ENCODE measurements around the gene OGFOD3. TPM values are rescaled to one million over a fixed set of nuclear protein-coding genes. Genes with fewer than 3 reads are reported as not detected.

Gene OGFOD3
- total and polyA plus RNA-seq, 2 donors (not counting 1 experiment from before 2014, with no cell fraction given): 22.6 to 30.5 TPM

GRCh38 chr17:82351254-82351712 lies 67.1 kb downstream of the OGFOD3 start:
- Mint-ChIP-seq H3K4me3 (no peak overlapping the region), H3K27me3 (peaks cover 18% of the 10 kb centered on the region), H3K27ac (peak overlapping the region; percentile 50), H3K9me3 (ENCODE audit: insufficient read depth) (no peaks in the 10 kb centered on the region), H3K4me1 (peaks cover 10% of the 10 kb centered on the region)
- DNase-seq: no peak
- Histone ChIP-seq H4K20me1 (ENCODE audit: control insufficient read depth, insufficient read depth, low read length, poor library complexity, severe bottlenecking) (no peaks in the 10 kb centered on the region), H3K27me3 (replicated peaks in 1 of 4; ENCODE audit: control extremely low read depth in 1 of 4, control insufficient read depth in 3 of 4, insufficient read depth in 4 of 4, low read length in 3 of 4) (peaks cover 0 to 26% (median 4%) of the 10 kb centered on the region in 4 experiments), H2AFZ (ENCODE audit: insufficient read depth, low read depth, low read length, poor library complexity, severe bottlenecking) (no peak overlapping the region), H3K4me2 (replicated peaks; ENCODE audit: low read depth, low read length, poor library complexity, severe bottlenecking) (peak overlapping the region; percentile 14), H3K79me2 (ENCODE audit: control insufficient read depth, insufficient read depth, low read length) (no peaks in the 10 kb centered on the region), H3K9ac (ENCODE audit: low read length) (no peak overlapping the region), H3K27ac (ENCODE audit: low read length in 2 of 2) (no peak overlapping the region), H3K4me3 (ENCODE audit: control extremely low read depth in 1 of 5, extremely low read depth in 1 of 5, insufficient read depth in 1 of 5, low read depth in 2 of 5, low read length in 4 of 5) (no peak overlapping the region), H3K9me3 (ENCODE audit: control extremely low read depth in 1 of 3, control insufficient read depth in 2 of 3, insufficient read depth in 1 of 3, low read length in 2 of 3) (no peaks in the 10 kb centered on the region), H3K4me1 (ENCODE audit: control insufficient read depth in 2 of 2, insufficient read depth in 2 of 2, low read length in 2 of 2) (peaks cover 12 to 17% of the 10 kb centered on the region in 2 donors), H3K36me3 (replicated peaks in 1 of 2; ENCODE audit: control extremely low read depth in 1 of 2, control insufficient read depth in 1 of 2, extremely low read depth in 1 of 2, insufficient read depth in 2 of 2, low read length in 1 of 2) (no peaks in the 10 kb centered on the region)
- ChIA-PET CTCF (interaction anchor here (1.0 to 4.9 kb wide), 13 partner anchors 18 to 700 kb away, joined by 3 to 43 read pairs (median 5); partner anchors contain the start of gene SECTM1), POLR2A (no interaction called here)
- TF ChIP-seq EZH2 (IDR thresholded peaks at IDR 0.05; ENCODE audit: borderline replicate concordance, insufficient read depth, low read depth, low read length, poor library complexity, severe bottlenecking) (no peak), CTCF (IDR thresholded peaks at IDR 0.05) (no peak)
- WGBS (ENCODE audit: insufficient coverage): 8% methylated on average over 20 of the region's 21 CpGs
- ATAC-seq (ENCODE audit: low read depth): peak; percentile 13
- intact Hi-C loops (cut with micrococcal nuclease): loop anchor here (1.0 kb wide), 2 partner anchors 143 to 203 kb away; no protein-coding TSS in a partner anchor

DNA sequence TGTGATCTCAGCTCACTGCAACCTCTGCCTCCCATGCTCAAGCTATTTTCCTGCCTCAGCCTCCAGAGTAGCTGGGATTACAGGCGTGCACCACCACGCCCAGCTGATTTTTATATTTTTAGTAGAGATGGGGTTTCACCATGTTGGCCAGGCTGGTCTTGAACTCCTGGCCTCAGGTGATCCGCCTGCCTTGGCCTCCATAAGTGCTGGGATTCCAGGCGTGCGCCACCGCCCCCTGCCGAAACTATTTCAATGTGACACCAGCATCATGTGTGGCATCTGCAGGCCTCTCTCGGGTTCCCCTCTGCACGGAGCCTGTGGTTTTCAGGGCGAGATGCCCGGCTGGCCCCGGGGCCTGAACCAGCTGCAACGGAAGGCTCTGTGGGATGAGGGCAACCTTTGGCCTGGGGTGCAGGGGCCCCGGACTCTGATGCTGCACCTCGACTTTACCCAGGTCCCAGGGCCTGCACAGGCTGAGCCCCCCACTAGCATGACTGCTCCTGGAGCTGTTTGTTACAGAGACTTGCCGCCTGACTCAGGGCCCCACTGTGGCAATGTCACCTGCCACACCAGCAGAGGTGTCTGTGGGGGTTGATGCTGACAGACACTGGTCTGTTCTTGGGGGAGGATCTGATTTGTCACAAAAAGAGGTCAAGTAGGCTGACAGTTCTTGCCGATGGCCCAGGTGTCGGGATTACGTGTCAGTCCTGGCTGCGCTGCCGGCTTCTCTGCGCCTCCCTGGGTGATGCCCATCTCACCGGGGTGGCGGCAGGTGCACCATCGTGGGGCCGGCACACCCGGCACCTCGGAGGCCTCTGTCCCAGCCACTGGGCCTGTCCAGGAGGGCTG lies 68.0 kb downstream of the OGFOD3 start:
- POLR2A ChIA-PET: no interaction called here
- Histone ChIP-seq H2AFZ (ENCODE audit: insufficient read depth, low read depth, low read length, poor library complexity, severe bottlenecking) (no peak overlapping the region), H3K79me2 (ENCODE audit: control insufficient read depth, insufficient read depth, low read length) (no peaks in the 10 kb centered on the region), H3K36me3 (replicated peaks in 1 of 2; ENCODE audit: control extremely low read depth in 1 of 2, control insufficient read depth in 1 of 2, extremely low read depth in 1 of 2, insufficient read depth in 2 of 2, low read length in 1 of 2) (no peaks in the 10 kb centered on the region), H3K9me3 (ENCODE audit: control extremely low read depth in 1 of 3, control insufficient read depth in 2 of 3, insufficient read depth in 1 of 3, low read length in 2 of 3) (no peaks in the 10 kb centered on the region), H3K4me1 (ENCODE audit: control insufficient read depth in 2 of 2, insufficient read depth in 2 of 2, low read length in 2 of 2) (peaks cover 12 to 17% of the 10 kb centered on the region in 2 donors), H3K27ac (ENCODE audit: low read length in 2 of 2) (no peak overlapping the region), H3K9ac (ENCODE audit: low read length) (no peak overlapping the region), H3K27me3 (replicated peaks in 1 of 4; ENCODE audit: control extremely low read depth in 1 of 4, control insufficient read depth in 3 of 4, insufficient read depth in 4 of 4, low read length in 3 of 4) (peaks cover 0 to 26% (median 3%) of the 10 kb centered on the region in 4 experiments), H4K20me1 (ENCODE audit: control insufficient read depth, insufficient read depth, low read length, poor library complexity, severe bottlenecking) (no peaks in the 10 kb centered on the region), H3K4me2 (replicated peaks; ENCODE audit: low read depth, low read length, poor library complexity, severe bottlenecking) (no peak overlapping the region), H3K4me3 (ENCODE audit: control extremely low read depth in 1 of 5, extremely low read depth in 1 of 5, insufficient read depth in 1 of 5, low read depth in 2 of 5, low read length in 4 of 5) (no peak overlapping the region)
- H3K4me1 Mint-ChIP-seq: peaks cover 11% of the 10 kb centered on the region
- DNase-seq (peak; percentile 48), ATAC-seq (ENCODE audit: low read depth) (no peak)
- H3K4me3 Mint-ChIP-seq: no peak overlapping the region
- CTCF ChIA-PET: interaction anchor here (0.8 to 4.9 kb wide), 15 partner anchors 13 to 701 kb away, joined by 3 to 43 read pairs (median 4); partner anchors contain the start of gene SECTM1
- H3K27ac Mint-ChIP-seq: no peak overlapping the region
- intact Hi-C loops (cut with micrococcal nuclease): loop anchor here (1.0 kb wide), 2 partner anchors 144 to 204 kb away; no protein-coding TSS in a partner anchor
- 56% methylated on average over 26 of the region's 28 CpGs for WGBS (ENCODE audit: insufficient coverage)
- peaks cover 16% of the 10 kb centered on the region for H3K27me3 Mint-ChIP-seq
- H3K9me3 Mint-ChIP-seq (ENCODE audit: insufficient read depth): no peaks in the 10 kb centered on the region
- peak; percentile 18 for TF ChIP-seq CTCF (IDR thresholded peaks at IDR 0.05)
- no peak for TF ChIP-seq EZH2 (IDR thresholded peaks at IDR 0.05; ENCODE audit: borderline replicate concordance, insufficient read depth, low read depth, low read length, poor library complexity, severe bottlenecking)
